Fibroblast of lung (primary cell): ENCODE data around the gene CAMK2B. TPM values are rescaled to one million over a fixed set of nuclear protein-coding genes. Genes with fewer than 3 reads are reported as not detected.

Experiments used
- DNase-seq, 2 donors: peaks; one replicate each; pipeline versions ENCODE4 v3.0.0 to v3.0.0-alpha.2; 2010; ENCODE audit warnings: low read depth in 2 of 2
- H2AFZ ChIP-seq: 2 replicates; pipeline ENCODE4 v1.5.1; 2012; ENCODE audit warnings: low read length, control low read depth, inconsistent platforms
- H3K27ac ChIP-seq: 2 replicates; pipeline ENCODE4 v1.5.1; 2011; ENCODE audit warnings: low read length, control low read depth; ENCODE audit not compliant: insufficient read depth
- H3K27me3 ChIP-seq: 2 replicates; pipeline ENCODE4 v1.5.1; 2011; ENCODE audit warnings: mild to moderate bottlenecking, low read length; ENCODE audit not compliant: control insufficient read depth, insufficient read depth
- H3K36me3 ChIP-seq: 2 replicates; pipeline ENCODE4 v1.5.1; 2011; ENCODE audit warnings: low read length; ENCODE audit not compliant: control insufficient read depth, insufficient read depth
- H3K4me1 ChIP-seq: 2 replicates; pipeline ENCODE4 v1.5.1; 2011; ENCODE audit warnings: low read length; ENCODE audit not compliant: control insufficient read depth, insufficient read depth; ENCODE audit errors: extremely low read depth
- H3K4me2 ChIP-seq: 2 replicates; pipeline ENCODE4 v1.5.1; 2011; ENCODE audit warnings: low read length, control low read depth; ENCODE audit not compliant: insufficient read depth; ENCODE audit errors: extremely low read depth
- H3K4me3 ChIP-seq, 4 experiments: fragments of 200-600 bp in 1 of 4; sonication (generic) in 1 of 4; replicated peaks in 1 of 4; 2 replicates each; pipeline ENCODE4 v1.5.1; 2011 to 2016; ENCODE audit warnings: low read length in 4 of 4, low read depth in 3 of 4, mild to moderate bottlenecking in 3 of 4, control low read depth in 2 of 4, inconsistent platforms in 1 of 4, mixed read lengths in 1 of 4; ENCODE audit not compliant: insufficient read depth in 1 of 4; ENCODE audit errors: control extremely low read depth in 1 of 4
- H3K79me2 ChIP-seq: 2 replicates; pipeline ENCODE4 v1.5.1; 2012; ENCODE audit warnings: mild to moderate bottlenecking, low read length, inconsistent platforms; ENCODE audit not compliant: control insufficient read depth, insufficient read depth
- H3K9ac ChIP-seq: 2 replicates; pipeline ENCODE4 v1.5.1; 2011; ENCODE audit warnings: mild to moderate bottlenecking, low read length, control low read depth; ENCODE audit not compliant: insufficient read depth
- H3K9me3 ChIP-seq: 2 replicates; pipeline ENCODE4 v1.5.1; 2012; ENCODE audit warnings: low read depth, low read length; ENCODE audit not compliant: control insufficient read depth, insufficient read depth
- H4K20me1 ChIP-seq: 2 replicates; pipeline ENCODE4 v1.5.1; 2011; ENCODE audit warnings: low read length; ENCODE audit not compliant: control insufficient read depth, insufficient read depth; ENCODE audit errors: extremely low read depth
- EZH2 ChIP-seq: IDR thresholded peaks from 2 replicates; pipeline ENCODE4 v1.5.1; 2012; ENCODE audit warnings: low read length, control low read depth, mild to moderate bottlenecking; ENCODE audit errors: missing control alignments
- polyA plus RNA-seq, 2 donors: library from polyadenylated mRNA; depleted of rRNA in 1 of 2; stranded (reverse) in 1 of 2; unstranded in 1 of 2; fragments of >200 nt; gene quantifications; 2 replicates each; pipeline ENCODE4 v1.2.1, GENCODE V29; 2011 to 2012; ENCODE audit warnings: missing spikeins in 1 of 2
- total RNA-seq: library from RNA; depleted of rRNA; stranded (reverse); fragments of >200 nt; gene quantifications from 2 replicates; pipeline ENCODE4 v1.2.1, GENCODE V29; 2014
- TF ChIP-seq, protein P1 (sequence below), 2 donors: IDR thresholded peaks in 1 of 2; conservative IDR thresholded peaks in 1 of 2; 1 replicate in 1 of 2; 2 replicates in 1 of 2; pipeline ENCODE4 v1.5.1; 2011 to 2012; ENCODE audit warnings: low read length in 2 of 2, control low read depth in 1 of 2, inconsistent platforms in 1 of 2, low read depth in 1 of 2, mild to moderate bottlenecking in 1 of 2

The CAMK2B gene
- total and polyA plus RNA-seq, 2 donors (not counting 1 experiment from before 2014, with no cell fraction given), result 0.06 to 0.17 TPM

DNA sequence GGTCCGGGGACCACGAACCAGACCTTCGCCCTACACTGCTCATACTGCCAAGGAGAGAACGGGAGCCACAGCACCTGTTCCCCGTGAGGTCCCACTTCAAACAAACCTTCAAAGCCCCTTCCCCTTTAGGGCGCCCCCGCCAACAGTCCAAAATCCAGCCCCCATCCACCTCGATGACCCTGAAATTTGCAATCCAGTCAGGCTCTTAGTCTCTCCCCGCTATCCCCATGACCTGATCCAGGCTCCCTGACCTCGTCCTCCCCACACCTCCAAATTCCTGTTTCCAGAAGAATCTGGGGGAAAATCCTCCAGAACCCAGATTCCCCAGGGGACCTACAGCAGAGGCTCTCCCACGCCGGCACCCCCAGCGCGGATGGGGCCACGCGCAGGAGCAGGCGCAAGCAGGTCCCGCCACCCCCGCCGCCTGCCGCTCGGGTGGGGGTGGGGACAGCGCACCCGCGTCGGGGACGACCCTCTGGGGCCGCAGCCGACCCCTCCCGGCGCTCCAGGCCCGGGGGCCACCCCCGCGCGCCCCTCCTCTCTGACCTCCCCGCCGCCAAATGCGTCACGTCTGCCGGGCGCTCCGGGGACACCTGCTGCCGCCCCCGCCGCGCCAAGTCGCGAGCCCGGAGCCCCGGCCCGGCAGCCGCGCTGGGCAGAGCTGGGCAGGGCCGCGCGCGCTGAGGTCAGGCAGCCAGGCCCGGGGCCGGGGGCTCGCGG lies 753 bp downstream of the CAMK2B start:
- no peak for DNase-seq
- TF ChIP-seq EZH2, result peak; percentile 76
- TF ChIP-seq, protein P1, sequence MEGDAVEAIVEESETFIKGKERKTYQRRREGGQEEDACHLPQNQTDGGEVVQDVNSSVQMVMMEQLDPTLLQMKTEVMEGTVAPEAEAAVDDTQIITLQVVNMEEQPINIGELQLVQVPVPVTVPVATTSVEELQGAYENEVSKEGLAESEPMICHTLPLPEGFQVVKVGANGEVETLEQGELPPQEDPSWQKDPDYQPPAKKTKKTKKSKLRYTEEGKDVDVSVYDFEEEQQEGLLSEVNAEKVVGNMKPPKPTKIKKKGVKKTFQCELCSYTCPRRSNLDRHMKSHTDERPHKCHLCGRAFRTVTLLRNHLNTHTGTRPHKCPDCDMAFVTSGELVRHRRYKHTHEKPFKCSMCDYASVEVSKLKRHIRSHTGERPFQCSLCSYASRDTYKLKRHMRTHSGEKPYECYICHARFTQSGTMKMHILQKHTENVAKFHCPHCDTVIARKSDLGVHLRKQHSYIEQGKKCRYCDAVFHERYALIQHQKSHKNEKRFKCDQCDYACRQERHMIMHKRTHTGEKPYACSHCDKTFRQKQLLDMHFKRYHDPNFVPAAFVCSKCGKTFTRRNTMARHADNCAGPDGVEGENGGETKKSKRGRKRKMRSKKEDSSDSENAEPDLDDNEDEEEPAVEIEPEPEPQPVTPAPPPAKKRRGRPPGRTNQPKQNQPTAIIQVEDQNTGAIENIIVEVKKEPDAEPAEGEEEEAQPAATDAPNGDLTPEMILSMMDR (conservative IDR thresholded peaks at IDR 0.05 in 1 of 2, IDR thresholded peaks at IDR 0.05 in 1 of 2; ENCODE audit: low read depth in 1 of 2, low read length in 2 of 2), result no peak
- Histone ChIP-seq H3K4me1 (no peaks in the 10 kb centered on the region), H3K4me2 (no peak overlapping the region), H3K27ac (no peak overlapping the region), H4K20me1 (no peaks in the 10 kb centered on the region), H3K79me2 (no peaks in the 10 kb centered on the region), H2AFZ (no peak overlapping the region), H3K27me3 (peaks cover 31% of the 10 kb centered on the region), H3K4me3 (no peak overlapping the region), H3K9me3 (no peaks in the 10 kb centered on the region), H3K9ac (no peak overlapping the region), H3K36me3 (no peaks in the 10 kb centered on the region)

DNA sequence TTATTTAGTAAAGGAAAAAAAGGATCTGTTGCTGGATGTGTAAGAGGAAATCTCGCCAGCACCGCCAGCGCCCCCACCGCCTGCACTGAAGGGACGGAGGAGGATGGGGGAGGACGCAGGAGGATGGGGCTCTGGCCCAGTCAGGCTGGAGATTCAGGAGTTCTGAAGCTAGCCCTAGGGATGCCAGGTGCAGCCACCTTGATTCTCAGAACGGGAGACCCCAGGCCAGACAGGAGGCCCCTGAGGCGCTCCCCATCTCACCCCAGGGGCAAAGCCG lies 1.3 kb downstream of the CAMK2B start:
- no peak for DNase-seq
- H3K79me2 ChIP-seq, result no peaks in the 10 kb centered on the region
- H3K27ac ChIP-seq, result no peak overlapping the region
- H3K4me2 ChIP-seq, result no peak overlapping the region
- H2AFZ ChIP-seq, result no peak overlapping the region
- no peaks in the 10 kb centered on the region for H3K4me1 ChIP-seq
- no peaks in the 10 kb centered on the region for H4K20me1 ChIP-seq
- H3K9ac ChIP-seq, result no peak overlapping the region
- no peak overlapping the region for H3K4me3 ChIP-seq
- TF ChIP-seq EZH2, result no peak
- TF ChIP-seq, protein P1 (conservative IDR thresholded peaks at IDR 0.05 in 1 of 2, IDR thresholded peaks at IDR 0.05 in 1 of 2; ENCODE audit: low read depth in 1 of 2, low read length in 2 of 2), result no peak
- H3K36me3 ChIP-seq, result no peaks in the 10 kb centered on the region
- no peaks in the 10 kb centered on the region for H3K9me3 ChIP-seq
- peaks cover 31% of the 10 kb centered on the region for H3K27me3 ChIP-seq

DNA sequence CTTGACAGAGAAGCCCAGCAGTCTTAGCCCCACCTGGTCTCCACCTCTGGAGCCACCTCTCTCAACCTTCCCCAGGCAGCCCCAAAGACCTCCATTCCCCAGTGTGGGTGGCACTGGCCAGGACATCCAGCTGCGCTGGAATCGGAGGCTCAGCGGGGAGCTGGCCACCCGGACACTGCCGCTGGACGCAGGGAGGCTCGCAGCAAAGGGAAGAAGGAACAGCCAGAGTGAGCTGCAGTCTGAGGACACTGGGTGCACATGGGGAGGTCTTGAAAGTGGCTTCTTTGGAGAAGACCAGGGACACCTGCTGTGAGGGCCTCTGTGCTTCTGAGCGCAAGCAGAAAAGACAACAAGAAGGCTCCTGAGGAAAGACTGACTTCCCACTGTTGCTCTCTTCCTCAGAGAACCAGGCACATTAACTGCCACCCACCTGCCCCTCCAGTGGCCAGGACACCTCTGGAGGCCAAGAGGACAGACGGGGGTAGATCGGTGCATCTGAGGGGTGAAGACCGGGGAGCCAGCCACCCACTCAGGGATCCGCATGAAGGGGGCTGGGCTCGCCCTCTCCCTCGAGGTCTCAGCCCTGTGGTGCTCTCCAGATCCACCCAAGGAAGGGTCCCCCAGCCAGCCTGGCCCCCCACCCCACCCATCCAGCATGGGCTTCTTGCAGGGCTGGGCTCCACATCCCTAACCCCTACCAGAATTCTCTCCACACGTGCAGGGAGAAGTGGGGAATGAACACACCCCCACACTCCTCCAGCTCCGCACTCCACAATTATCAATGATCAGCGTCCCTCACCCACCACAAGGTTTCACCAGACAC lies 1.8 kb downstream of the CAMK2B start:
- TF ChIP-seq, protein P1 (conservative IDR thresholded peaks at IDR 0.05 in 1 of 2, IDR thresholded peaks at IDR 0.05 in 1 of 2; ENCODE audit: low read depth in 1 of 2, low read length in 2 of 2), result no peak
- no peak for TF ChIP-seq EZH2
- Histone ChIP-seq H4K20me1 (no peaks in the 10 kb centered on the region), H3K27ac (no peak overlapping the region), H2AFZ (no peak overlapping the region), H3K4me1 (no peaks in the 10 kb centered on the region), H3K79me2 (no peaks in the 10 kb centered on the region), H3K4me2 (no peak overlapping the region), H3K36me3 (no peaks in the 10 kb centered on the region), H3K9ac (no peak overlapping the region), H3K9me3 (no peaks in the 10 kb centered on the region), H3K27me3 (peaks cover 31% of the 10 kb centered on the region), H3K4me3 (no peak overlapping the region)
- DNase-seq, result no peak
